GM23338 (cell line): ENCODE results near the gene SPATA31E1.

Source experiments
- CTCF ChIP-seq, 2 experiments: fragments of 200-600 bp in 1 of 2; sonication (generic) in 1 of 2; conservative IDR thresholded peaks; 2 replicates each; pipeline versions ENCODE4 v1.5.1 to v1.6.1; 2016 to 2017; ENCODE audit warnings: antibody characterized with exemption in 2 of 2, low read depth in 2 of 2, mild to moderate bottlenecking in 2 of 2, moderate library complexity in 1 of 2
- EZH2 ChIP-seq: fragments of 200-600 bp; sonication (generic); IDR thresholded peaks from one replicate; pipeline ENCODE4 v1.8.0; 2017; ENCODE audit warnings: antibody characterized with exemption, mild to moderate bottlenecking, low read depth; ENCODE audit not compliant: unreplicated experiment

GRCh38 chr9:87889882-87890252 lies 7.2 kb downstream of the SPATA31E1 start:
- TF ChIP-seq CTCF (conservative IDR thresholded peaks at IDR 0.05; ENCODE audit: low read depth in 2 of 2) (no peak), EZH2 (no peak)
